Heart right ventricle (tissue), 16 donors: ENCODE measurements around the gene CDSN. TPM values are rescaled to one million over a fixed set of nuclear protein-coding genes. Genes with fewer than 3 reads are reported as not detected.

Source experiments
- ATAC-seq, 8 donors: fragments of 200-7000 bp; cut with Tn5 transposase; one replicate each; pipeline ENCODE4 v1.9.1; 2020; ENCODE audit warnings: mild to moderate bottlenecking in 8 of 8, moderate library complexity in 8 of 8, moderate number of reproducible peaks in 1 of 8
- DNase-seq, 2 donors: peaks; one replicate each; pipeline ENCODE4 v3.0.0-alpha.2; 2020
- H3K27ac ChIP-seq, 10 donors: fragments of 200-600 bp; sonication (generic) in 2 of 10; one replicate each; pipeline versions ENCODE4 v1.5.0 to v1.8.0; 2020 to 2022; ENCODE audit warnings: mild to moderate bottlenecking in 3 of 10
- H3K27me3 ChIP-seq, 7 donors: fragments of 200-600 bp; one replicate each; pipeline ENCODE4 v1.8.0; 2021 to 2022; ENCODE audit warnings: mild to moderate bottlenecking in 2 of 7
- H3K36me3 ChIP-seq, 9 donors: fragments of 200-600 bp; sonication (generic) in 1 of 9; one replicate each; pipeline versions ENCODE4 v1.5.0 to v1.8.0; 2020 to 2022; ENCODE audit warnings: mild to moderate bottlenecking in 2 of 9
- H3K4me1 ChIP-seq, 9 donors: fragments of 200-600 bp; sonication (generic) in 1 of 9; one replicate each; pipeline versions ENCODE4 v1.5.0 to v1.8.0; 2020 to 2022; ENCODE audit warnings: mild to moderate bottlenecking in 4 of 9
- H3K4me3 ChIP-seq, 10 donors: fragments of 200-600 bp; sonication (generic) in 2 of 10; one replicate each; pipeline versions ENCODE4 v1.5.0 to v1.8.0; 2020 to 2022; ENCODE audit warnings: mild to moderate bottlenecking in 7 of 10, moderate library complexity in 2 of 10
- H3K9me3 ChIP-seq, 11 donors: fragments of 200-600 bp in 10 of 11; sonication (generic) in 2 of 11; one replicate each; pipeline versions ENCODE4 v1.5.0 to v1.8.0; 2013 to 2022; ENCODE audit warnings: mild to moderate bottlenecking in 2 of 11, control low read depth in 1 of 11, moderate library complexity in 1 of 11
- CTCF ChIP-seq, 9 donors: fragments of 200-600 bp; sonication (generic) in 2 of 9; IDR thresholded peaks; one replicate each; pipeline versions ENCODE4 v1.5.0 to v1.8.0; 2021 to 2022; ENCODE audit warnings: antibody characterized with exemption in 9 of 9, mild to moderate bottlenecking in 5 of 9, moderate library complexity in 1 of 9
- WGBS, 2 donors: extraction: QIAGEN DNeasy Blood & Tissue Kit; methylation state at CpG; one replicate each; pipeline ENCODE4 v1.1.7; 2013; ENCODE audit warnings: inconsistent platforms in 1 of 2; 5-methylcytosine and 5-hydroxymethylcytosine counted together
- intact Hi-C, 10 donors: fragments of 100-400 bp; cut with DNase I; formaldehyde crosslinking; loops; one replicate each; pipeline versions ENCODE4 v1.11.1 to v1.14.2; 2022
- polyA plus RNA-seq, 2 donors: library from polyadenylated mRNA; stranded (reverse); fragments of 200-250 nt; gene quantifications; one replicate each; pipeline ENCODE4 v1.2.3, GENCODE V29; 2013
- total RNA-seq, 10 donors: library from RNA; stranded (reverse); fragmentation: NEBNext Ultra II Directional in 3 of 10; extraction: Animal tissue kit (Norgen Biotek cat#: 25700) in 3 of 10; gene quantifications; one replicate each; pipeline versions ENCODE4 v1.2.1 to v1.2.4, GENCODE V29; 2021 to 2023
- donor health status: Arrhythmogenic right ventricular cardiomyopathy.
- donor health status: ischemic (EF 13 %, LVEDD 7.1; RV severe dilation, severe dysfunction).
- donor health status: healthy with polysubstance abuse.
- donor health status: DM: no; HTN: yes; CAD: no.
- donor health status: DM: no; HTN: no; CAD: no.
- donor health status: ischemic (EF 25% LVEDD 6.9; RV normal size, moderate dysfunction).
- donor health status: ischemic (EF 25% LVEDD 5.7; RV mildly dilated, moderate dysfunction).
- donor health status: healthy.
- donor health status: DM: yes; HTN: yes; CAD: no.
- donor health status: Ischemic cardiomyopathy.
- donor health status: ischemic (EF 35%, LVEDD 5.7; RV mildly dilated, moderate dysfunction).
- donor health status: nonischemic (EF 11% LVEDD 7.7; RV severe dilation, severe dysfunction).
- donor health status: DM: yes; HTN: yes; CAD: no.
- donor health status: PGD.
- donor health status: ischemic (EF 29% LVEDD 5.4; RV normal size, mild dysfunction).
- donor health status: nonischemic (EF 23%, LVEDD 6.1; RV moderate dilation, normal function).

CDSN gene
- total and polyA plus RNA-seq, 12 donors, result 0.01 to 0.15 (median 0.11) TPM; not detected in 9

GRCh38 chr6:31156641-31157040, 36.4 kb upstream of the CDSN start:
- no peak for ATAC-seq
- H3K4me1 ChIP-seq, result peaks cover 3 to 32% (median 21%) of the 10 kb centered on the region in 9 donors
- DNase-seq, result no peak
- H3K27ac ChIP-seq, result no peak overlapping the region
- no peak for TF ChIP-seq CTCF (IDR thresholded peaks at IDR 0.05)
- H3K36me3 ChIP-seq, result peaks cover 0 to 40% (median 0%) of the 10 kb centered on the region in 9 donors
- intact Hi-C loops, result loop anchor here in 1 of 10 donors (5.0 kb wide), 1 partner anchor 36 kb away; no protein-coding TSS in a partner anchor
- WGBS, 2 donors, result 94 to 97% methylated on average over 7 of the region's 7 CpGs
- no peak overlapping the region for H3K4me3 ChIP-seq
- H3K27me3 ChIP-seq, result no peaks in the 10 kb centered on the region
- no peaks in the 10 kb centered on the region for H3K9me3 ChIP-seq

- WGBS, 2 donors, result 87 to 97% methylated on average over 15 of the region's 15 CpGs
- Histone ChIP-seq H3K4me1 (peaks cover 3 to 20% (median 16%) of the 10 kb centered on the region in 9 donors), H3K4me3 (no peak overlapping the region), H3K36me3 (peaks cover 0 to 53% (median 0%) of the 10 kb centered on the region in 9 donors), H3K9me3 (no peaks in the 10 kb centered on the region), H3K27me3 (no peaks in the 10 kb centered on the region), H3K27ac (no peak overlapping the region)
- intact Hi-C loops, result no loop called here
- DNase-seq (no peak), ATAC-seq (no peak)
- TF ChIP-seq CTCF (IDR thresholded peaks at IDR 0.05), result no peak
Measured at GRCh38 chr6:31154436-31154835, 34.2 kb upstream of the CDSN start.

GRCh38 chr6:31152781-31153180, 32.5 kb upstream of the CDSN start:
- no peak for ATAC-seq
- Histone ChIP-seq H3K4me1 (peaks cover 3 to 11% (median 7%) of the 10 kb centered on the region in 9 donors), H3K4me3 (no peak overlapping the region), H3K27ac (no peak overlapping the region), H3K9me3 (no peaks in the 10 kb centered on the region), H3K36me3 (peaks cover 0 to 66% (median 0%) of the 10 kb centered on the region in 9 donors), H3K27me3 (no peaks in the 10 kb centered on the region)
- no peak for DNase-seq
- intact Hi-C loops, result no loop called here
- 89 to 95% methylated on average over 7 of the region's 7 CpGs for WGBS, 2 donors
- TF ChIP-seq CTCF (IDR thresholded peaks at IDR 0.05), result no peak

- intact Hi-C loops, result no loop called here
- peaks cover 0 to 70% (median under 1%) of the 10 kb centered on the region in 9 donors for H3K36me3 ChIP-seq
- no peaks in the 10 kb centered on the region for H3K9me3 ChIP-seq
- WGBS, 2 donors, result 95% methylated on average over 6 of the region's 6 CpGs
- no peak overlapping the region for H3K27ac ChIP-seq
- no peak for TF ChIP-seq CTCF (IDR thresholded peaks at IDR 0.05)
- no peak overlapping the region for H3K4me3 ChIP-seq
- ATAC-seq (no peak), DNase-seq (no peak)
- no peaks in the 10 kb centered on the region for H3K4me1 ChIP-seq
- H3K27me3 ChIP-seq, result no peaks in the 10 kb centered on the region
Measured at GRCh38 chr6:31149827-31150447, 29.7 kb upstream of the CDSN start.
